Neural crest cell (in vitro differentiated cells): ENCODE data around the gene LRRK1. TPM values are rescaled to one million over a fixed set of nuclear protein-coding genes. Genes with fewer than 3 reads are reported as not detected.

ENCODE experiments used
- DNase-seq: peaks from one replicate; pipeline ENCODE4 v3.0.0; 2021; ENCODE audit warnings: low read depth, mixed read lengths, low spot score
- H3K27ac Mint-ChIP-seq: one replicate; pipeline ENCODE4 v1.8.0; 2021; ENCODE audit warnings: mild to moderate bottlenecking, mixed read lengths; ENCODE audit not compliant: unreplicated experiment
- H3K27me3 Mint-ChIP-seq: 2 replicates; pipeline ENCODE4 v1.8.0; 2021; ENCODE audit warnings: low read depth, mild to moderate bottlenecking, mixed read lengths
- H3K36me3 Mint-ChIP-seq: 2 replicates; pipeline ENCODE4 v1.8.0; 2021; ENCODE audit warnings: low read depth, mild to moderate bottlenecking, mixed read lengths
- H3K4me1 Mint-ChIP-seq: 2 replicates; pipeline ENCODE4 v1.8.0; 2021; ENCODE audit warnings: mixed read lengths
- H3K4me3 Mint-ChIP-seq: one replicate; pipeline ENCODE4 v1.8.0; 2021; ENCODE audit warnings: mild to moderate bottlenecking, mixed read lengths
- H3K9me3 Mint-ChIP-seq: 2 replicates; pipeline ENCODE4 v1.8.0; 2021; ENCODE audit warnings: mixed read lengths
- total RNA-seq: library from RNA; stranded (reverse); gene quantifications from 2 replicates; pipeline ENCODE4 v1.2.1, GENCODE V29; 2021
- TF ChIP-seq, protein P1 (sequence below): fragments of 200-600 bp; sonication (generic); conservative IDR thresholded peaks from 2 replicates; pipeline ENCODE4 v1.5.0; 2021; ENCODE audit warnings: antibody characterized with exemption, mild to moderate bottlenecking

The LRRK1 gene
- total RNA-seq, 1 donor from 2014 or later: 1.7 TPM

DNA sequence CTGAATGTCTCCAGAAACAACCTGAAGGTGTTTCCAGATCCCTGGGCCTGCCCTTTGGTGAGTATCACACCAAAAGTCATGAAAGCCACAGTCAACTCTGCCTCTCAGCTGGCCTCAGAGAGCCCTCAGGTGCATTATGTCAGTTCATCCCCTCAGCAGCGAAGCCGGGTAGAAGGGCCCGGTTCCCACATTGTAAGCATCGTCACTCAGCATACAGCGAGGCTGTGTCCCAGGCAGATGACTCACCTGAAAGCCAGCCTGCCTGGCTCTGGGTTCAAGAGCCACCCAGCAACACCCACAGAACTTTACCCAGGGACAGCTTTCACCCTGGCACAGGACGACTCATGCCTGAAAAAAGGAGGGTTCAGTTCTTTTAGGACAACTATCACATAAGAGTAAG lies 91.6 kb downstream of the LRRK1 start:
- Mint-ChIP-seq H3K36me3 (no peaks in the 10 kb centered on the region), H3K9me3 (no peaks in the 10 kb centered on the region), H3K27me3 (peaks cover 9% of the 10 kb centered on the region), H3K4me3 (no peak overlapping the region), H3K27ac (no peak overlapping the region), H3K4me1 (peaks cover 53% of the 10 kb centered on the region)
- no peak for DNase-seq
- TF ChIP-seq, protein P1, sequence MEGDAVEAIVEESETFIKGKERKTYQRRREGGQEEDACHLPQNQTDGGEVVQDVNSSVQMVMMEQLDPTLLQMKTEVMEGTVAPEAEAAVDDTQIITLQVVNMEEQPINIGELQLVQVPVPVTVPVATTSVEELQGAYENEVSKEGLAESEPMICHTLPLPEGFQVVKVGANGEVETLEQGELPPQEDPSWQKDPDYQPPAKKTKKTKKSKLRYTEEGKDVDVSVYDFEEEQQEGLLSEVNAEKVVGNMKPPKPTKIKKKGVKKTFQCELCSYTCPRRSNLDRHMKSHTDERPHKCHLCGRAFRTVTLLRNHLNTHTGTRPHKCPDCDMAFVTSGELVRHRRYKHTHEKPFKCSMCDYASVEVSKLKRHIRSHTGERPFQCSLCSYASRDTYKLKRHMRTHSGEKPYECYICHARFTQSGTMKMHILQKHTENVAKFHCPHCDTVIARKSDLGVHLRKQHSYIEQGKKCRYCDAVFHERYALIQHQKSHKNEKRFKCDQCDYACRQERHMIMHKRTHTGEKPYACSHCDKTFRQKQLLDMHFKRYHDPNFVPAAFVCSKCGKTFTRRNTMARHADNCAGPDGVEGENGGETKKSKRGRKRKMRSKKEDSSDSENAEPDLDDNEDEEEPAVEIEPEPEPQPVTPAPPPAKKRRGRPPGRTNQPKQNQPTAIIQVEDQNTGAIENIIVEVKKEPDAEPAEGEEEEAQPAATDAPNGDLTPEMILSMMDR: no peak

DNA sequence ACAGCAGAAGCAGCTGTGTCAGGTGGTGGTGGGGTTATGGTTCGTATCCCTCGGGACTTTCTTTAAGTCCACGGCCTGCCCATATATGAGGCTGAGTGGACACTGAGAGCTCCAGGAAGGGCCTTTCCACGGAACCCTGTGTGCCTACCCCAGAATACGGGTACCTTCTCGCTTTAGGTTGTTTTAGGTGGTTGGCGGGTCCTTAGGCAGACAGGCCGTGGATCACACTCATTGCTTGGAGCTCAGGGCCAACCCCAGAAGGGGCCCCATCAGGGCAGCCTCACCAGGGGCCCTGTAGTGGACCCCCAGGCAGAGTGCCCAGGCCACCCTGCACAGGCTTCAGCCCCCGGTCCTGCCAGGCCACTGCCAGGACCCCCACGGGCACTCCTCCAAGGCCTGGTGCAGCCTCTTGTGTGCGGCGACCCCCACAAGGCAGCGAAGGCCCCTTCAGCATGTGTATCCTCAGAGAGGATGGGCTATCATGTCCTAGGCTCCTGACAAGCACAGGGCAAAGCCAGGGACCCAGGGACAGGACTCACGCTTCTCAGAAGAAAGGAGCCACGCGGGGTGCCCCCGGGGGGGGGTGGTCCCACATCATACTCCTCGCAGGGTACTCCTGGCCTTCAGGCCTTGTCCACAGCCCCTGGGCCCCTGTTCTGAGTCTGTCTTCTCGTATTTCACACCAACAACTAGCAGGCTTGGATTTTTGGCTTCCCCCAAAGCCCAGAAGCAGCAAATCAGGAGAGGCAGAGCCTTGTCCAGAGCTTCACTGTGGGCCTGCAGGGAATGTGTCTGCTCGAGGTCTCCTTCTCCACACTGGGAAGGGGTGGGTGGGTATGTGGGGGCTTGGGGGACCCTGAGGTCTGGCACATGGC lies 93.4 kb downstream of the LRRK1 start:
- peaks cover 46% of the 10 kb centered on the region for H3K4me1 Mint-ChIP-seq
- no peak overlapping the region for H3K4me3 Mint-ChIP-seq
- DNase-seq: no peak
- H3K27me3 Mint-ChIP-seq: peaks cover 6% of the 10 kb centered on the region
- no peaks in the 10 kb centered on the region for H3K9me3 Mint-ChIP-seq
- H3K27ac Mint-ChIP-seq: no peak overlapping the region
- no peaks in the 10 kb centered on the region for H3K36me3 Mint-ChIP-seq
- TF ChIP-seq, protein P1: no peak

DNA sequence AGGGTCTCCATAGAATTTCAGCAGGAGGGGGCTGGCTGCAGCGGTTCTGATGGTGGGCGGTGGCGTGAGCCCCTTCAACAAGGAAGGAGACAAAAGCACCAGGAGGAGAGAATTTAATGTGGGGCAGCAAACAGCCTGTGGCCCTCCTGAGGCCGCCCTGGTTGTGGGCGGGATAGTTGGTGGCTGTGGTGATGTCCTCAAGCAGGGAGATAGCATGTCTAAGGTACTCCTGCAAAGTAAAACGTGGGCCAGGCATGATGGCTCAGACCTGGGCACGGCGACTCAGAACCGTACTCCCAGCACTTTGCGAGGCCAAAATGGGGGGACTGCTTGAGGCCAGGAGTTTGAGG lies 94.0 kb downstream of the LRRK1 start:
- no peaks in the 10 kb centered on the region for H3K9me3 Mint-ChIP-seq
- peaks cover 40% of the 10 kb centered on the region for H3K4me1 Mint-ChIP-seq
- no peak for DNase-seq
- TF ChIP-seq, protein P1: no peak
- no peaks in the 10 kb centered on the region for H3K36me3 Mint-ChIP-seq
- no peak overlapping the region for H3K4me3 Mint-ChIP-seq
- peaks cover 2% of the 10 kb centered on the region for H3K27me3 Mint-ChIP-seq
- H3K27ac Mint-ChIP-seq: peak overlapping the region; percentile 50

DNA sequence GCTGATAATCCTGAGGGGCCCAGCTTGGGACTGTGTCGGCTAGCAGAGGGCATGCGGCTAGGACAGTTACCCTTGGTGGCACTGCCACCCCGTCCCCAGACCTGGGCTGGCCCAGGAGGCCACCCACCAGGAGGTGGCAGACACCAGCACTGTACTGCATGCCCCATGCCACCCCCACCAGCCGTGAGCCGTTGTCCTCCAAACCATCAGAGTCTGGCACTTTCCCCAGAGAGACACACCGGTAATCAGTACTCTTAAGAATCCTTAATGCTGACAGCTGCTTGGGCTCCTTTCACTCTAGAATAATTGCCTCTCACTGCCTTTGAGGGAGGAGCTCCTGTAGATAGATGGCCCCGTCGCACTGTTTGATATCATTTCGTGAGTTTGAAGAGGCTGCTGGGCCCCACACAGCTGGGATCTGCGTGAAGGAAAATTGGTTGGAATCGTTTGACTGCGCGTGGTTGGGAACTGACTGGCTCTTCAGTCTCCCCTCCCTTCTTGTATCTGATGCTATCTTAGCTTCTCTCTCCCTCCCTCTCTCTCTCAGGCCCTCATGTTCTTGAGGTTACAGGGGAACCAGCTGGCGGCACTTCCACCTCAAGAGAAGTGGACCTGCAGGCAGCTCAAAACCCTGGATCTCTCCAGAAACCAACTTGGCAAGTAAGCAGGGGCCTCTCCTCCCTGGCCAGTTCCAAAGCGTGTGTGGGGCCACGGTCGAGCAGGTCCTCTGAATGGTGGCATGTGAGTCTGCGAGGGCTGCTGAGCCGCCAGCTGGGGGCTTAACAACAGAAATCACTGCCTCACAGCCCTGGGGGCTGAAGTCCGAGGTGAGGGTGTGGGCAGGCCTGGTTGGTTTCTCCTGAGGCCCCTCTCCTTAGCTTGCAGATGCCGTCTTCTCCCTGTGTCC lies 94.9 kb downstream of the LRRK1 start:
- Mint-ChIP-seq H3K4me3 (no peak overlapping the region), H3K36me3 (no peaks in the 10 kb centered on the region), H3K4me1 (peaks cover 31% of the 10 kb centered on the region), H3K27ac (peak overlapping the region; percentile 63), H3K9me3 (no peaks in the 10 kb centered on the region), H3K27me3 (no peaks in the 10 kb centered on the region)
- no peak for DNase-seq
- TF ChIP-seq, protein P1: no peak

DNA sequence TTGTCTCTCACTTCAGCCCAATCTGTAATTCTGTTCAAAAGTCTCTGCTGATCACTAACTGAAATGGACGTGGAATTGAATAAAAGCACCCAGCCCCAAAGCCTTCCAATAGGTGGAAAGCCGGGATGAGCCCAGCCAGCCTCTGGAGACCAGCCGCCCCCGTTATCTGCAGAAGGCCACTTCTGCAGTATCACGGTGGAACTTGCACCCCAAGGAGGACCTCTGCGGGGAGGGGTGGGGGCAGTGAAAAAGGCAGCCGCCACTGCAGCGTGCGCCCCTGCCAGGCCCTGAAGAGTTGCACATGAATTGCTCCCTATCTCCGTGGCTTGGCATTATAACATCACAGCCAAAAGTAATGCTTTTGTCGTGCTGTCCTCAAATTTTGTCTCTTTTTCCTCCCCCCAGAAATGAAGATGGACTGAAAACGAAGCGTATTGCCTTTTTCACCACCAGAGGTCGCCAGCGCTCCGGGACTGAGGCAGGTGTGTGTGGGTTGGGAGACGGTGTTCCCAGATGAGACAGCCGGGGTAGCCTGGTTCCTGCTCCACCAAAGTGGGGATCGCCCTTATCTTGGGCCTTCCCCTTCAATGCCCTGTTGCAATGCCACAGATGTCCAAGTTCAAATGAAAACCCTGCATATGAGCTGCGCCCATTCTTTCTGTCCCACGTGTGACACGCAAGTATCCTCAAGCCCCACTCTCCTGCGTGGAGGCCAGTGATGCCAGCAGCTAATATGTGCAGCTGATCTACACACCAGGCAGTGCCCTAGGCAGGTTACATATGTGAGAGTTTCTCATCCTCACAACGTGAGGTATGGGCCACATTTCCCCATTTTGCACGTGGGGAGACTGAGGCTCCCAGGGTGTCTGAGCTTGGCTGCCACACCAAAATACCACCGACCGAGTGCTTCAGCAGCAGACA lies 96.0 kb downstream of the LRRK1 start:
- TF ChIP-seq, protein P1: peak; percentile 92
- peak; percentile 79 for DNase-seq
- Mint-ChIP-seq H3K27me3 (no peaks in the 10 kb centered on the region), H3K36me3 (no peaks in the 10 kb centered on the region), H3K4me1 (peaks cover 35% of the 10 kb centered on the region), H3K9me3 (no peaks in the 10 kb centered on the region), H3K27ac (peak overlapping the region; percentile 63), H3K4me3 (no peak overlapping the region)
